Osteoblast (primary cell): ENCODE measurements around the gene TTC9B. TPM values are rescaled to one million over a fixed set of nuclear protein-coding genes. Genes with fewer than 3 reads are reported as not detected.
"Not testable (repeated sequence)": the region's sequence is repeated elsewhere in the genome, so short reads cannot be mapped to it uniquely, and the experiment has no call there.

ENCODE experiments used
- DNase-seq: peaks from one replicate; pipeline ENCODE4 v3.0.0; 2011; ENCODE audit warnings: low spot score, mixed read lengths; ENCODE audit not compliant: insufficient read length; ENCODE audit errors: missing footprints
- H2AFZ ChIP-seq: 2 replicates; pipeline ENCODE4 v1.6.0; 2011; ENCODE audit warnings: mild to moderate bottlenecking, low read length
- H3K27ac ChIP-seq: 2 replicates; pipeline ENCODE4 v1.5.1; 2011; ENCODE audit warnings: mild to moderate bottlenecking, low read depth, low read length, moderate library complexity
- H3K27me3 ChIP-seq: 2 replicates; pipeline ENCODE4 v1.6.0; 2012; ENCODE audit warnings: mild to moderate bottlenecking, control low read depth, inconsistent platforms, low read length, moderate library complexity; ENCODE audit not compliant: insufficient read depth
- H3K36me3 ChIP-seq: 2 replicates; pipeline ENCODE4 v1.5.1; 2011; ENCODE audit warnings: mild to moderate bottlenecking, low read length, control low read depth, moderate library complexity; ENCODE audit not compliant: insufficient read depth
- H3K4me1 ChIP-seq: 2 replicates; pipeline ENCODE4 v1.5.1; 2011; ENCODE audit warnings: mild to moderate bottlenecking, low read length, control low read depth, moderate library complexity; ENCODE audit not compliant: insufficient read depth
- H3K4me2 ChIP-seq: 2 replicates; pipeline ENCODE4 v1.6.0; 2011; ENCODE audit warnings: mild to moderate bottlenecking, low read length; ENCODE audit not compliant: insufficient read depth
- H3K4me3 ChIP-seq: fragments of 200-600 bp; sonication (generic); 3 replicates; pipeline ENCODE4 v1.5.1; 2012; ENCODE audit warnings: mild to moderate bottlenecking, low read length, inconsistent platforms; ENCODE audit not compliant: insufficient read depth
- H3K79me2 ChIP-seq: 2 replicates; pipeline ENCODE4 v1.6.0; 2012; ENCODE audit warnings: mild to moderate bottlenecking, low read length, control low read depth, inconsistent platforms; ENCODE audit not compliant: insufficient read depth
- H3K9me3 ChIP-seq: 2 replicates; pipeline ENCODE4 v1.5.1; 2011; ENCODE audit warnings: low read depth, low read length, control low read depth
- H4K20me1 ChIP-seq: 2 replicates; pipeline ENCODE4 v1.6.0; 2012; ENCODE audit warnings: mild to moderate bottlenecking, low read length, control low read depth; ENCODE audit not compliant: insufficient read depth
- total RNA-seq: library from RNA; depleted of rRNA; stranded (reverse); fragments of >200 nt; gene quantifications from 2 replicates; pipeline ENCODE4 v1.2.3, GENCODE V29; 2012

Gene TTC9B
- total RNA-seq, 1 donor: not detected

- not testable (repeated sequence) for H3K79me2 ChIP-seq, H3K9me3 ChIP-seq, H3K27ac ChIP-seq, H2AFZ ChIP-seq, H3K4me2 ChIP-seq, H3K36me3 ChIP-seq, H3K4me1 ChIP-seq, H4K20me1 ChIP-seq, H3K4me3 ChIP-seq, H3K27me3 ChIP-seq, DNase-seq
Observed at GRCh38 chr19:40169482-40170302, 48.5 kb downstream of the TTC9B start.

Other genes starting within 250 kb of the TTC9B start
- gene PSMC4, start 247.2 kb downstream of the TTC9B start, total RNA-seq: 89.9 and 99.5 TPM in 2 replicates
- 8.7 and 8.8 TPM in 2 replicates for gene ZNF546, start 221.3 kb downstream of the TTC9B start, total RNA-seq
- 14.5 and 17.1 TPM in 2 replicates for gene ZNF780B, start 162.2 kb downstream of the TTC9B start, total RNA-seq
- gene ZNF780A, start 127.4 kb downstream of the TTC9B start, total RNA-seq: 15.9 and 17.7 TPM in 2 replicates
- gene MAP3K10, start 27.0 kb downstream of the TTC9B start, total RNA-seq: 8.3 and 9.8 TPM in 2 replicates
- 0.29 TPM in 1 of 2 replicates, not detected in the other for gene CCNP, start 8.3 kb upstream of the TTC9B start, total RNA-seq
- gene AKT2, start 67.0 kb upstream of the TTC9B start, total RNA-seq: 115 and 118 TPM in 2 replicates
- gene C19orf47, start 130.0 kb upstream of the TTC9B start, total RNA-seq: 3.6 and 7.7 TPM in 2 replicates
- gene PLD3, start 130.3 kb upstream of the TTC9B start, total RNA-seq: 136 and 239 TPM in 2 replicates
- 0.29 and 0.36 TPM in 2 replicates for gene HIPK4, start 171.8 kb upstream of the TTC9B start, total RNA-seq
- gene PRX, start 195.0 kb upstream of the TTC9B start, total RNA-seq: 2.7 and 3.3 TPM in 2 replicates
- 15.2 and 15.3 TPM in 2 replicates for gene SERTAD1, start 207.6 kb upstream of the TTC9B start, total RNA-seq
- 21.2 and 23.5 TPM in 2 replicates for gene SERTAD3, start 226.0 kb upstream of the TTC9B start, total RNA-seq
- 75.7 and 82.2 TPM in 2 replicates for gene BLVRB, start 247.4 kb upstream of the TTC9B start, total RNA-seq
- gene SPTBN4, start 248.6 kb upstream of the TTC9B start, total RNA-seq: 0.72 and 1.2 TPM in 2 replicates